A673 (cell line): ENCODE results near the gene DGKD. TPM values are rescaled to one million over a fixed set of nuclear protein-coding genes. Genes with fewer than 3 reads are reported as not detected.

Experiments used
- BruUV-seq: library from RNA; stranded (reverse); fragments of 400-500 nt; replicated peaks from 2 replicates; lab custom pipeline; 2021; lab: Mats Ljungman, UMichigan
- CTCF ChIA-PET: fragments of 300-600 bp; sonication (Branson Sonifier 250); formaldehyde crosslinking; loops from one replicate; lab custom pipeline; 2022; ENCODE audit warnings: antibody characterized with exemption; lab: Charles Lee
- POLR2A ChIA-PET: fragments of 300-600 bp; sonication (Branson Sonifier 250); formaldehyde crosslinking; loops from one replicate; lab custom pipeline; 2022; ENCODE audit warnings: antibody characterized with exemption; ENCODE audit not compliant: low non-redundant PET; lab: Charles Lee
- DNase-seq: peaks from one replicate; pipeline ENCODE4 v3.0.0-alpha.2; 2015; ENCODE audit warnings: low spot score
- H3K27ac ChIP-seq: fragments of 200-600 bp; sonication (generic); 2 replicates; pipeline ENCODE4 v1.5.1; 2016; ENCODE audit warnings: mixed run types, low read depth, mild to moderate bottlenecking, mixed read lengths, antibody characterized with exemption, low read length; ENCODE audit not compliant: poor library complexity, severe bottlenecking
- H3K27me3 ChIP-seq: fragments of 200-600 bp; sonication (generic); replicated peaks from 2 replicates; pipeline ENCODE4 v1.6.1; 2017; ENCODE audit warnings: mixed run types, low read depth, mild to moderate bottlenecking, mixed read lengths, antibody characterized with exemption, low read length; ENCODE audit not compliant: insufficient read depth, poor library complexity
- H3K36me3 ChIP-seq: fragments of 200-600 bp; sonication (generic); 2 replicates; pipeline ENCODE4 v1.6.1; 2016; ENCODE audit warnings: mixed run types, mild to moderate bottlenecking, mixed read lengths, antibody characterized with exemption, low read length; ENCODE audit not compliant: insufficient read depth, poor library complexity, severe bottlenecking
- H3K4me1 ChIP-seq: fragments of 200-600 bp; sonication (generic); 2 replicates; pipeline ENCODE4 v1.6.1; 2017; ENCODE audit warnings: mixed run types, mild to moderate bottlenecking, mixed read lengths, antibody characterized with exemption, low read length; ENCODE audit not compliant: insufficient read depth, poor library complexity, severe bottlenecking
- H3K4me3 ChIP-seq: fragments of 200-600 bp; sonication (generic); 2 replicates; pipeline ENCODE4 v1.5.1; 2016; ENCODE audit warnings: low read depth, mixed run types, mild to moderate bottlenecking, mixed read lengths, low read length; ENCODE audit not compliant: poor library complexity, severe bottlenecking
- H3K9me3 ChIP-seq: fragments of 200-600 bp; sonication (generic); 2 replicates; pipeline ENCODE4 v1.6.1; 2016; ENCODE audit warnings: mixed run types, low read depth, mild to moderate bottlenecking, mixed read lengths, antibody characterized with exemption, low read length; ENCODE audit not compliant: poor library complexity, severe bottlenecking
- CTCF ChIP-seq: fragments of 300-800, 200-600 bp; sonication (generic); conservative IDR thresholded peaks from 2 replicates; pipeline ENCODE4 v1.5.1; 2017; ENCODE audit warnings: low read depth, mild to moderate bottlenecking, antibody characterized with exemption, low read length, moderate library complexity, mixed read lengths
- EZH2 ChIP-seq: fragments of 200-600 bp; sonication (generic); IDR thresholded peaks from 2 replicates; pipeline ENCODE4 v1.6.1; 2017; ENCODE audit warnings: borderline replicate concordance, low read depth, mild to moderate bottlenecking, mixed read lengths, antibody characterized with exemption, low read length; ENCODE audit not compliant: poor library complexity, severe bottlenecking
- intact Hi-C: fragments of 100-400 bp; cut with micrococcal nuclease; formaldehyde crosslinking; loops from one replicate; pipeline ENCODE4 v1.10.0; 2022; ENCODE audit not compliant: unreplicated experiment
- total RNA-seq: library from RNA; stranded (reverse); gene quantifications from 2 replicates; pipeline ENCODE4 v1.2.3, GENCODE V29; 2021

Gene DGKD
- total RNA-seq, 1 experiment from 2014 or later, result 128 TPM

- TF ChIP-seq CTCF (no peak), EZH2 (no peak)
- no peaks in the 10 kb centered on the region for H3K27me3 ChIP-seq
- intact Hi-C loops, result no loop called here
- H3K27ac ChIP-seq, result peak overlapping the region; percentile 79
- peaks cover 7% of the 10 kb centered on the region for H3K36me3 ChIP-seq
- BruUV-seq, result no TSS peak
- no peak overlapping the region for H3K4me3 ChIP-seq
- peaks cover 27% of the 10 kb centered on the region for H3K4me1 ChIP-seq
- DNase-seq, result no peak
- ChIA-PET POLR2A (no interaction called here), CTCF (no interaction called here)
- H3K9me3 ChIP-seq, result no peaks in the 10 kb centered on the region
Observed at GRCh38 chr2:233430651-233431050, 76.4 kb downstream of the DGKD start.

- TF ChIP-seq CTCF, result no peak
- no peak for TF ChIP-seq EZH2
- BruUV-seq, result no TSS peak
- peaks cover 27% of the 10 kb centered on the region for H3K4me1 ChIP-seq
- DNase-seq, result no peak
- H3K36me3 ChIP-seq, result peaks cover 18% of the 10 kb centered on the region
- H3K27ac ChIP-seq, result no peak overlapping the region
- CTCF ChIA-PET, result no interaction called here
- intact Hi-C loops, result no loop called here
- no peak overlapping the region for H3K4me3 ChIP-seq
- no peaks in the 10 kb centered on the region for H3K9me3 ChIP-seq
- H3K27me3 ChIP-seq, result no peaks in the 10 kb centered on the region
- POLR2A ChIA-PET, result interaction anchor here (0.5 kb wide), 1 partner anchor 125 kb away, joined by 3 read pairs; no protein-coding TSS in a partner anchor
Observed at GRCh38 chr2:233433029-233433428, 78.7 kb downstream of the DGKD start.

- ChIA-PET POLR2A (interaction anchor here (0.5 kb wide), 1 partner anchor 126 kb away, joined by 3 read pairs; no protein-coding TSS in a partner anchor), CTCF (no interaction called here)
- no peak overlapping the region for H3K4me3 ChIP-seq
- peaks cover 29% of the 10 kb centered on the region for H3K4me1 ChIP-seq
- intact Hi-C loops, result no loop called here
- no peak overlapping the region for H3K27ac ChIP-seq
- DNase-seq, result no peak
- no peaks in the 10 kb centered on the region for H3K27me3 ChIP-seq
- peaks cover 18% of the 10 kb centered on the region for H3K36me3 ChIP-seq
- no TSS peak for BruUV-seq
- no peaks in the 10 kb centered on the region for H3K9me3 ChIP-seq
- TF ChIP-seq EZH2 (no peak), CTCF (no peak)
Observed at GRCh38 chr2:233433794-233434193, 79.5 kb downstream of the DGKD start.
